Measurements from ENCODE around the gene HHIP.
A peak's percentile ranks its signal among the peaks of the same experiment; 100 is the strongest.

Gene HHIP, protein sequence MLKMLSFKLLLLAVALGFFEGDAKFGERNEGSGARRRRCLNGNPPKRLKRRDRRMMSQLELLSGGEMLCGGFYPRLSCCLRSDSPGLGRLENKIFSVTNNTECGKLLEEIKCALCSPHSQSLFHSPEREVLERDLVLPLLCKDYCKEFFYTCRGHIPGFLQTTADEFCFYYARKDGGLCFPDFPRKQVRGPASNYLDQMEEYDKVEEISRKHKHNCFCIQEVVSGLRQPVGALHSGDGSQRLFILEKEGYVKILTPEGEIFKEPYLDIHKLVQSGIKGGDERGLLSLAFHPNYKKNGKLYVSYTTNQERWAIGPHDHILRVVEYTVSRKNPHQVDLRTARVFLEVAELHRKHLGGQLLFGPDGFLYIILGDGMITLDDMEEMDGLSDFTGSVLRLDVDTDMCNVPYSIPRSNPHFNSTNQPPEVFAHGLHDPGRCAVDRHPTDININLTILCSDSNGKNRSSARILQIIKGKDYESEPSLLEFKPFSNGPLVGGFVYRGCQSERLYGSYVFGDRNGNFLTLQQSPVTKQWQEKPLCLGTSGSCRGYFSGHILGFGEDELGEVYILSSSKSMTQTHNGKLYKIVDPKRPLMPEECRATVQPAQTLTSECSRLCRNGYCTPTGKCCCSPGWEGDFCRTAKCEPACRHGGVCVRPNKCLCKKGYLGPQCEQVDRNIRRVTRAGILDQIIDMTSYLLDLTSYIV

DNA sequence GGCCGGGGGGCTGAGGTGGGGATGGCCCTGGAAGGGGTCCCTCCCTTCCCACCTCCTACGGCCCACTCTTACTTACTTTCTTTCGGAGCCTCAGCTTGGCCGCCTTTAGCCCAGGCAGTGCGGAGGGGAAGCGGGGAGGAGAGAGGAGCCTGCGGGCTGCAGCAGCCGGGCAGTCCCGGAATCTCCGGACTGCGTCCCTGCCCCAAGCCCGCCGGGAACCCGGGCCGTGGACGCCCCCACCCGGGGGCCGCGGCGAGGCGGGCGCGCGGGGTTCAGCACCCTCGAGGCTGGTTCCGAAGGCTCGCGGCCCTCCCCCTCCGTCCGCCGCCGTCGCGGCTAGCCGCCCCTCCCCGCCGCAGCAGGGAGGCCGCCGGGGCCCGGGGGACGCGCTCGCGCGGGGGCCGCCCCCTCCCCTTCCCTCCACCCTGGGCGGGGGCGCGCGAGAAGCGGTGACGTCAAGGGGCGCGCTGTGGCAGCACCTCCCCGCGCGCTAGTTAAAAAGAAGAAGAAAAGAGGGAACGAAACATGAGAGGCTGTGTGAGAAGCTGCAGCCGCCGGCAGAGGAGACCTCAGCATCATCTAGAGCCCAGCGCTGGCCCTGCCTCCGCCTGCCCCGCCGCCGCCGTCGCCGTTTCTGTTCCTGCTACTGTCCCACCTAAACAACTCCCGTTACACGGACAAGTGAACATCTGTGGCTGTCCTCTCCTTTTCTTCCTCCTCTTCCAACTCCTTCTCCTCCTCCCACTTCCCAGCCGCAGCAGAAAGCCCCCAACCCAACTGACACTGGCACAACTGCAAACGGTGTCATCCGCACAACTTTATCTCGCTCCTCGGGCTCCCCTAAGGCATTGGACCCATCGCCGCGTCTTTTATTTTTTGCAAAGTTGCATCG, at the start of gene HHIP:
HHIP (plus strand) TSS at position 526 of the 892 bp plus-strand sequence. CDS start 520 bp downstream, outside the sequence.
- H3K27me3 ChIP-seq (ENCODE audit: insufficient read depth, low read depth) = no peaks in the 10 kb centered on the region
- H3K27ac ChIP-seq = no peak within 1 kb of the TSS
- peak within 1 kb of the TSS; percentile 53; the same call in 1 of the 2 replicates for H2AFZ ChIP-seq (ENCODE audit: low read depth)
- TF ChIP-seq, protein P1, sequence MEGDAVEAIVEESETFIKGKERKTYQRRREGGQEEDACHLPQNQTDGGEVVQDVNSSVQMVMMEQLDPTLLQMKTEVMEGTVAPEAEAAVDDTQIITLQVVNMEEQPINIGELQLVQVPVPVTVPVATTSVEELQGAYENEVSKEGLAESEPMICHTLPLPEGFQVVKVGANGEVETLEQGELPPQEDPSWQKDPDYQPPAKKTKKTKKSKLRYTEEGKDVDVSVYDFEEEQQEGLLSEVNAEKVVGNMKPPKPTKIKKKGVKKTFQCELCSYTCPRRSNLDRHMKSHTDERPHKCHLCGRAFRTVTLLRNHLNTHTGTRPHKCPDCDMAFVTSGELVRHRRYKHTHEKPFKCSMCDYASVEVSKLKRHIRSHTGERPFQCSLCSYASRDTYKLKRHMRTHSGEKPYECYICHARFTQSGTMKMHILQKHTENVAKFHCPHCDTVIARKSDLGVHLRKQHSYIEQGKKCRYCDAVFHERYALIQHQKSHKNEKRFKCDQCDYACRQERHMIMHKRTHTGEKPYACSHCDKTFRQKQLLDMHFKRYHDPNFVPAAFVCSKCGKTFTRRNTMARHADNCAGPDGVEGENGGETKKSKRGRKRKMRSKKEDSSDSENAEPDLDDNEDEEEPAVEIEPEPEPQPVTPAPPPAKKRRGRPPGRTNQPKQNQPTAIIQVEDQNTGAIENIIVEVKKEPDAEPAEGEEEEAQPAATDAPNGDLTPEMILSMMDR (conservative IDR thresholded peaks at IDR 0.05; ENCODE audit: low read depth, low read length) = no peak
- H3K79me2 ChIP-seq (ENCODE audit: insufficient read depth, low read depth) = no peaks in the 10 kb centered on the region
- H3K4me1 ChIP-seq (ENCODE audit: low read depth, poor library complexity, severe bottlenecking) = no peaks in the 10 kb centered on the region
- H4K20me1 ChIP-seq (ENCODE audit: insufficient read depth) = no peaks in the 10 kb centered on the region
- H3K9ac ChIP-seq = no peak within 1 kb of the TSS
- H3K4me3 ChIP-seq (IDR thresholded peaks at IDR 0.05; ENCODE audit: insufficient read depth, low read depth, low read length) = no peak within 1 kb of the TSS
- H3K36me3 ChIP-seq (ENCODE audit: insufficient read depth) = no peaks in the 10 kb centered on the region
- peak within 1 kb of the TSS; percentile 27; the same call in 1 of the 2 replicates for H3K4me2 ChIP-seq

DNA sequence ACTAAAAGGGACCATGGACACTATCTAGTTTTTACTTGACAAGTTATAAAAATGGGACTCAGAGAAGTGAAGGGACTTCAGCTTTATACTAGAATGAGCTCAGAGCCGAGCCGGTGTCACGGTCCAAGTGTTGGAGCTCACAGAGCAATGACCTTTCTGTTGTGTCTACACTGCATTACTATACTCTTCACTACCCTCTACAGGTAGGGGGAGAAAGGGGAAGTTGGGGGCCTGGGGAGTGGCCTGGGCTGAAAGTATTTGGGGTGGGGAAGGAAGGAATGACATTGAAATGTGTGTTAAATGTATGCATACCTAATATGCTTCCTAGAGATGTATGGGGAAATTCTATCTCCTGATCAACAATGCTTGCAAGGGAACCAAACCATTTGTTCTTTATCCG, 48.8 kb upstream of the HHIP start:
- Histone ChIP-seq H3K9ac (no peak overlapping the region), H3K36me3 (ENCODE audit: insufficient read depth) (no peaks in the 10 kb centered on the region), H3K27ac (no peak overlapping the region), H3K4me3 (IDR thresholded peaks at IDR 0.05; ENCODE audit: insufficient read depth, low read depth, low read length) (no peak overlapping the region), H3K79me2 (ENCODE audit: insufficient read depth, low read depth) (no peaks in the 10 kb centered on the region), H3K4me2 (no peak overlapping the region), H2AFZ (ENCODE audit: low read depth) (no peak overlapping the region), H4K20me1 (ENCODE audit: insufficient read depth) (no peaks in the 10 kb centered on the region), H3K27me3 (ENCODE audit: insufficient read depth, low read depth) (no peaks in the 10 kb centered on the region), H3K4me1 (ENCODE audit: low read depth, poor library complexity, severe bottlenecking) (peaks cover 9% of the 10 kb centered on the region)
- TF ChIP-seq, protein P1 (conservative IDR thresholded peaks at IDR 0.05; ENCODE audit: low read depth, low read length) = no peak

DNA sequence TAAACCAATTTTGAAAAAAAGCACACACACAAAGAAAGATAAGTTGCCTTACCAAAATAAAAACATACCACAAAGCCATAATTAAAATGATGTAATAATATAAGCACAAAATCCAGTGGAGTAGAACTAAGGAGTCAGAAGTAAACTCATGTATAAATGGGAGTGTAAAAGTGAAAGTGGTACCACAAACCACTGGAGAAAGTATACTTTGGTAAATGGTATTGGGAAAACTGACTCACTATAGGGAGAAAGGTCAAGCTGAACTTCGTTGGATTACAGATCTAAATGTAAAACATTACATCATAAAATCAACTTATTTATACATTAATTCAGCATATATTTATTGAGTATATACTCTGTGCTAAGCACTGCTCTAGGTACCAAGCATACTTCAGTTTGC, 46.3 kb upstream of the HHIP start:
- no peak overlapping the region for H3K9ac ChIP-seq
- H3K4me3 ChIP-seq (IDR thresholded peaks at IDR 0.05; ENCODE audit: insufficient read depth, low read depth, low read length) = no peak overlapping the region
- no peaks in the 10 kb centered on the region for H3K27me3 ChIP-seq (ENCODE audit: insufficient read depth, low read depth)
- no peaks in the 10 kb centered on the region for H3K79me2 ChIP-seq (ENCODE audit: insufficient read depth, low read depth)
- H3K27ac ChIP-seq = no peak overlapping the region
- H3K4me2 ChIP-seq = no peak overlapping the region
- TF ChIP-seq, protein P1 (conservative IDR thresholded peaks at IDR 0.05; ENCODE audit: low read depth, low read length) = no peak
- H2AFZ ChIP-seq (ENCODE audit: low read depth) = no peak overlapping the region
- H3K36me3 ChIP-seq (ENCODE audit: insufficient read depth) = no peaks in the 10 kb centered on the region
- H4K20me1 ChIP-seq (ENCODE audit: insufficient read depth) = no peaks in the 10 kb centered on the region
- H3K4me1 ChIP-seq (ENCODE audit: low read depth, poor library complexity, severe bottlenecking) = no peaks in the 10 kb centered on the region

DNA sequence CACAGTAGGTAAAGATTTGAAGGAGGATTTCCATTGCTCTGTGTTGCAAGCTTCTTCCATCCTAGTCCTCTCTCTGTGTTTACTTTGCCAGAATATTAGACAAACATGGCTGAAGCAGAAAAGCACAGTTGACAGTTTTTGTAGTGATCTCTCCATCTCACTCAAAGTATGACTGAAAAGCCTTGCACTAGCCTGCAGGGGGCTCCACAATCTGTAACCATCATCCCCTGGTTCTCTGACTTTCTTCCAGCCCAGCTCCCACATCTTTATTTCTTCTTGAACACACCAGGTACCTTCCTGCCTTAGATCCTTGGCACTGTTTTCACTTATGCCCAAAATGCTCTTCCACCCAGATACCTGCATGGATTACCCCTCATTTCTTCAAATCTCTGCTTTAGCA, 34.1 kb upstream of the HHIP start:
- Histone ChIP-seq H3K4me3 (IDR thresholded peaks at IDR 0.05; ENCODE audit: insufficient read depth, low read depth, low read length) (no peak overlapping the region), H3K27me3 (ENCODE audit: insufficient read depth, low read depth) (no peaks in the 10 kb centered on the region), H4K20me1 (ENCODE audit: insufficient read depth) (no peaks in the 10 kb centered on the region), H3K9ac (no peak overlapping the region), H3K36me3 (ENCODE audit: insufficient read depth) (no peaks in the 10 kb centered on the region), H3K79me2 (ENCODE audit: insufficient read depth, low read depth) (no peaks in the 10 kb centered on the region), H3K27ac (no peak overlapping the region), H2AFZ (ENCODE audit: low read depth) (no peak overlapping the region), H3K4me1 (ENCODE audit: low read depth, poor library complexity, severe bottlenecking) (no peaks in the 10 kb centered on the region), H3K4me2 (no peak overlapping the region)
- TF ChIP-seq, protein P1 (conservative IDR thresholded peaks at IDR 0.05; ENCODE audit: low read depth, low read length) = peak; percentile 46; the same call in 1 of the 2 replicates
